Activated CD4-positive, CD25-positive, alpha-beta regulatory T cell treated with anti-CD3 and anti-CD28 coated beads, Interleukin-2, amount 50 U/mL, for 24 hours (primary cell): Measurements from ENCODE around the gene SPTLC1.
"Not testable (repeated sequence)": the region's sequence is repeated elsewhere in the genome, so short reads cannot be mapped to it uniquely, and the experiment has no call there.

ENCODE experiments used
- ATAC-seq, 2 donors: fragments of 150-1000 bp; cut with Tn5 transposase; one replicate each; pipeline ENCODE4 v1.10.0; 2021; ENCODE audit warnings: mild to moderate bottlenecking in 1 of 2, moderate library complexity in 1 of 2

Gene SPTLC1, protein sequence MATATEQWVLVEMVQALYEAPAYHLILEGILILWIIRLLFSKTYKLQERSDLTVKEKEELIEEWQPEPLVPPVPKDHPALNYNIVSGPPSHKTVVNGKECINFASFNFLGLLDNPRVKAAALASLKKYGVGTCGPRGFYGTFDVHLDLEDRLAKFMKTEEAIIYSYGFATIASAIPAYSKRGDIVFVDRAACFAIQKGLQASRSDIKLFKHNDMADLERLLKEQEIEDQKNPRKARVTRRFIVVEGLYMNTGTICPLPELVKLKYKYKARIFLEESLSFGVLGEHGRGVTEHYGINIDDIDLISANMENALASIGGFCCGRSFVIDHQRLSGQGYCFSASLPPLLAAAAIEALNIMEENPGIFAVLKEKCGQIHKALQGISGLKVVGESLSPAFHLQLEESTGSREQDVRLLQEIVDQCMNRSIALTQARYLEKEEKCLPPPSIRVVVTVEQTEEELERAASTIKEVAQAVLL

GRCh38 chr9:92115071-92115858, at the start of gene SPTLC1:
Gene SPTLC1, minus strand, starts transcription at chr9:92115413. Its CDS starts 43 bp downstream, at chr9:92115370.
- peak; percentile 99 for ATAC-seq

- no peak for ATAC-seq
Measured at GRCh38 chr9:92164975-92165374, 49.8 kb upstream of the SPTLC1 start.

DNA sequence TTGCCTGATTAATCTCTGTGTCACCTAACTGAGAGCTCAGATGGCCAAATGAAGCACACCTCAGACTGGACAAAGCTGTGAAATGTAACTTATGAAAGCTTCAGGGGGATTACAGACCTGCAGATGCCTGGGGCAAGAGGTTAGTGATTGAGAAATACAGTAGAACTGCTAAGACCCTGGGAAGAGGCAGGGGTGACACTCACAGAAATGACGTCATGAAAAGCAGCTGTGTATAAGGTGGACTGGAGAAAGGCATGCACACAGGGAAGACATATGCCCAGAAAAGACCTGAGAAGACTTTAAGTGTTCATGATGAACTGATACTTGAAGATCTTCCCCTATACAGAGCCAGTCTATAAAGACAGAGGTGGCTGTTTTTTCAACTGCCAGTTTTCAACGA, 49.3 kb upstream of the SPTLC1 start:
- no peak for ATAC-seq

DNA sequence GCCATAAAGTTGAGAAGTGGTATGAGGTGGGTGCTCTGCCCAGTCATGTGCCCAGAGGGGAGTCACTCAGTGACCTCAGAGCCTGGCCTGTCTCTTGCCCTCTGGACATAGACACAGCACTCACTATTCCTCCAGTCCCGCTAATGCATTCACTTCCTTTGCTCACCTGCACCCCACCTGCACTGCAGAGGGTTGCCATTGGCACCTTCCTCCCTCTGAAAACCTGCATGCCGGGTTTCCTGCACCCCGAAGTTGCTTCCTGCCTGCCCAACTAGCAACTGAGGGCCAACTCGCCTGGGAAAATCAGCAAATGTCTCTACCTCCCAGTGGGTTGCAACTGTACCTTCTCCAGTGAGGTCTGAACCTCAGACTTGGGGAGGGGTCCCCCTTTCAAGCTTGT, 48.1 kb upstream of the SPTLC1 start:
- ATAC-seq = no peak

- ATAC-seq = no peak
Measured at GRCh38 chr9:92160786-92161185, 45.6 kb upstream of the SPTLC1 start.

DNA sequence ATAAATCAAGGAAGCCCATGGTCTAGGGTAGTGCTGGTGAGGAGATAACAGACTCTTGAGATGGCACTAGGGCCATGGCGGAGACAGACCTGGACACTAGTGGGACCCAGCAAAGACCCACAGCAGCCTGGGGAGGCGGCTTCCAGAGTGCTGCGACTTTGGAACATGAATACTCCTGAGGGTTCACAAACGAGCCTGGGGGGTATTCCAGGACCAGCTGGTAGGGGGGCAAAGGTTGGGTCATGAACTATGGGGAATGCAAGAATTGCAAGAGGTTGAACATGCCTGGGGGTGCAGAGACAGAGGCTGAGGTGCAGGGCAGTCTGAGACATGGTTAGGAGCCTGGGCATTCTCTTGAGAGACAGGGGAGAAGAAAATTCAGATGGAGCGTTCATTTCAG, 43.8 kb upstream of the SPTLC1 start:
- ATAC-seq = no peak

DNA sequence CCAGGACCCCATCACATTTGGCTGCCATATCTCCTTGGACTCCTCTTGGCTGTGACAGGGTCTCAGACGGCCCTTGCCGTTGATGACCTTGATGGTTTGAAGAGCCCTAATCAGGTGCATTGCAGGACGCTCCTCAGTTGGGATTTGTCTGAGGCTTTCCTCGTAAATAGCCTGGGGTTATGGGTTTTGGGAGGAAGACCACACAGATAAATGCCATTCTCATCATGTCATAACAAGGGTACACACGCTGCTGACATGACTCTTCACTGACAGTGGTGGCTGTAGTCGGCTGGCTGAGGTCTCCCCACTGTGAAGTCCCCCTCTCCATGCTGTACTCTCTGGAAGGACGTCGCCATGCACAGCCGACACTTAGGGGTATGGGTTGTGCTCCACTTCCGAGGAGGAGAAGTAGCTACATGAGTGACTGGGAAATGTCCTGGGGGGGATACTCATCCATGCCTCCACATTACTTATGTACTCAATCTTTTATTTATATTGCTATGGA, 42.9 kb upstream of the SPTLC1 start:
- ATAC-seq = no peak

GRCh38 chr9:92155736-92156135, 40.5 kb upstream of the SPTLC1 start:
- ATAC-seq = not testable (repeated sequence)

DNA sequence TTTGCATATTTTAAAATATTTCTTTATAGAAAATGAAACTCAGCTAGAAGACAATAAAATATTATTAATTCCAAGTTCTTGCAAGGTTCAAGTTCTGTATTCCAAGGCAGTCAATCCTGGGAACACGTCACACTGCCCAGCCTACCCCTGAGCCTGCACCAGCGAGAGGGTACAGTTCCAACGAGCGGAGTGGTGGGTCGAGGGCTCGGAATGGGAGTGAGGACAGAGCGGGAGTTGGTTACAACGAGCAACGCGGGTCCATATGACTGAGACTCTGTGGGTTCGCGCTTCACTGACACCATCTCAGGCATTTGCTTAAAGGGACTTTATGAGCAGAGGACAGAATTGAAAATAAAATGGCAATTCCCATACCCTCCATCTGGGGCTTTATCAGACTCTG, 40.0 kb upstream of the SPTLC1 start:
- no peak for ATAC-seq

DNA sequence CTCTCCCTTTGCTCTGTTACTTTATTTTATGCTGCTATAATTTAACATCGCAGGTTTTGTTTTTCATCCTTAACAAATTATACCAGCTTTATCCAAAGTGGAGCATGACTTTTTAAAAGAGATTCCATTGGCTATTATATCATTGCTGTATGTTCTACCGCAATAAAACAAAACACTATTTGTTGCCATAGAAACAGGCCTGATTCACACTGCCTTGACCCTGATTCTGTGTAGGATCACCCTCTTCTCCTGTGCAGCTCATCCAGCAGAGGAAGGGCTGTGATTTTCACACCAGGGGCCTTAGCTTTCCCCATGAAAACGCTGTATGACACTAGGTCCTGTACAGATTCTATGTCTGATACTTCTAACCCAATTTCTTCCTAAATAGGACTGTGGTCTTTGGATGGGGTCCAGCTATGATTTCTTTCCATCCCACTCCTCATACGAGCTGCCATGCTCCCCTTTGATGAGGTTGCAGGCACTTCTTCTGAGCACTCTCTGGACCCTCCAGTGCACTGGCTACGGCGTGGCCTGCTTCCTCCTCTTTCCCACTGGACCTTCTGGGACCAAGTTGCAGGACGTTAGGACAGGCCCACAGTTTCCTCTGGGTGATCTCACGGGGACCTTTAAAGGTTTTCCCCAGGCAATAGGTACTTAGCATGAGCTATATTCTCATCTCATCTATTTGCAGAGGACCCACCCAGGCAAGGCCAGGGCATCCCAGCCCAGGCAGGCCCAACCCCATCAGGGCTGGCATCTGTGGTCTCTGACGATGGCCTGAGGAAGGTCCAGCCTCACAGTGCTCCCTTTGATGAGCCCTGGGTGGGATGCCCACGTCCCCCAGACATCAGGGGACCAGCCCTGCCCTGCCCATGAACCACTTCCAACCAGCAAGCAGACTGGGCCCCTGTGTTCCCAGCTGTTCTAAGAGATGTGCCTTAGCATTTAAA, 38.5 kb upstream of the SPTLC1 start:
- not testable (repeated sequence) for ATAC-seq

GRCh38 chr9:92151691-92152393, 36.6 kb upstream of the SPTLC1 start:
- ATAC-seq = no peak

DNA sequence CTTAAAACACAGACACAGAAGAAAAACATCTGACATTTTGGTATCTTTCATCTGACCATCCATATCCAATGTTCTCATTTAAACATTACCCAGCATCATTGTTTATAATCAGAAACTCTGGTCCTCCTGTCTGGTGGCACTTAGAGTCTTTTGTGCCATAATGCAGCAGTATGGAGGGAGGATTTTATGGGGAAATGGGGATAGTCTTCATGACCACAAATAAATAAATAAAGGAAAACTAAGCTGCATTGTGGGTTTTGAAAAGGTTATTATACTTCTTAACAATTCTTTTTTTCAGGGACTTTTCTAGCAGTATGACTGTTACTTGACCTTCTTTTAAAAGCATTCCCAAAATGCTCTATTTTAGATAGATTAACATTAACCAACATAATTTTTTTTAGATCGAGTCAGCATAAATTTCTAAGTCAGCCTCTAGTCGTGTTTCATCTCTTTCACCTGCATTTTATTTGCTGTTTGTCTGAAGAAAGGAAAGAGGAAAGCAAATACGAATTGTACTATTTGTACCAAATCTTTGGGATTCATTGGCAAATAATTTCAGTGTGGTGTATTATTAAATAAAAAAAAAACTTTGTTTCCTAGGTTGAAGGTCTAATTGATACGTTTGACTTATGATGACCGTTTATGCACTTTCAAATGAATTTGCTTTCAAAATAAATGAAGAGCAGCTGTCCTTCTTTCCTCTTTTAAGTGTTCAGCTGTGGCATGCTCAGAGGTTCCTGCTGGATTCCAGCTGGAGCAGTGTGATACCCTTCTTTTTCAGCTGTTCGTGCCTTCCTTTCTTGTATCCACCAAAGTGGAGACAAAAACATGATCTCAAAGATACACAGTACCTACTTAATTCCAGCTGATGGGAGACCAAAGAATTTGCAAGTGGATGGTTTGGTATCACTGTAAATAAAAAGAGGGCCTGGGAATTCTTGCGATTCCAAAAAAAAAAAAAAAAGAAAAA, 35.6 kb upstream of the SPTLC1 start:
- not testable (repeated sequence) for ATAC-seq

GRCh38 chr9:92147852-92148180, 32.6 kb upstream of the SPTLC1 start:
- no peak for ATAC-seq

DNA sequence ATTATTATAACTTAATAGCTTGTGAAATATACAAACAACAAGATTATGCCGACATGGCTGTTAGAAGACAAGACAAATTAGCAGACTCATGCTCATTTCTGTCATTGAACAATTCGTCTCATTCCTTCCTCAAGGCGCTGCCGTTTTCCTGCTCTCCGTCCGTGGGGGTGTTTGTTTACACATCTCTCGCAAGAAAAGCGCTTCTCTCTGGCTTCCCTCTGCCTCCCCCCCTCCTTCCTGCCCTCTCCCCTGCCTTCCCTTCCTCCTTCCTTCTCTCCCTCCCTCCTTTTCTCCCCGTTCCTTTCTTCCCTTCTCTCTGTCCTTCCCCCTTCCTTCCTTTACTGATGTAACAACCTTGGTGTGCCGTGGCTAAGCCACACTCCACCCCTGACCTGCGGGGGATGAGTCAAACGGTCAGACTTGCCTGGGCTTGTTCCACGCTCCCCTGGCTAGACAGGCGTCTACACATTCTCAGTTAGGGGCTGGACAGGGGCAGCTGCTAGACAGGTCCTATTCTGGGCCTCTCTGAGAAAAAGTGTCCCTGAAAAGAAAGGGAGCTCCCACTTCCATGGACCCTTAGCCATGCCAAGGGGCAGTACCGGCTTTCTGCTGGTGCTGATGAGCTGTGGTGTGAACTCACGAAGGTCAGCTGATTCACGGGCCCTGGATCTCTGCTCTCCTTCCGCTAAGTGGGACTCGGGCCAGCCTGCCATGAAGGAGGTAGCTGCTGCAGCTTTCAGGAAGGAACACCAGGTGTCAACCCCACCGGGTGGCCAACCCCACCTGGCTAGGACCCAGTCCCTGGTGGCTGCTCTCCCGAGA, 32.0 kb upstream of the SPTLC1 start:
- ATAC-seq = peak in 1 of 2 donors; percentile 17

- no peak for ATAC-seq
Measured at GRCh38 chr9:92146610-92147009, 31.4 kb upstream of the SPTLC1 start.

DNA sequence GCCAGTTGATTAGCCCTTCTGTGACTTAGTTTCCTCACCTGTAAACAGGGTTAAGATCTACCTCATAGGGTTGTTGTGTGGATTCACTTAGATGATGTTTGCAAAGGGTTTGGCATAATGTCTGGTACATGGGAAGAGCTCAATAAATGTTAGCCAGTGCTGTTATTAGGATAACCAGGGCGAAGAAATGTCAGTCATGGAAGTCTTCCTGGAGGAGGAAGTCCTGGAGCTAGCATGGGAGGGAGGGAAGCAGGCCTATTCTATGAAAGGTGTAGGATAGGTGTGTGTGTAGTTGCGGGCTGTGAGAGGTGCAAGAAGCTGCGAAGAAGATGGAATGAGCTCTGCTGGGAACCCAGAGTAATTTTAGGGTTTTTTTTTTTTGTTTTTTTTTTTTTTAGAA, 30.6 kb upstream of the SPTLC1 start:
- not testable (repeated sequence) for ATAC-seq

DNA sequence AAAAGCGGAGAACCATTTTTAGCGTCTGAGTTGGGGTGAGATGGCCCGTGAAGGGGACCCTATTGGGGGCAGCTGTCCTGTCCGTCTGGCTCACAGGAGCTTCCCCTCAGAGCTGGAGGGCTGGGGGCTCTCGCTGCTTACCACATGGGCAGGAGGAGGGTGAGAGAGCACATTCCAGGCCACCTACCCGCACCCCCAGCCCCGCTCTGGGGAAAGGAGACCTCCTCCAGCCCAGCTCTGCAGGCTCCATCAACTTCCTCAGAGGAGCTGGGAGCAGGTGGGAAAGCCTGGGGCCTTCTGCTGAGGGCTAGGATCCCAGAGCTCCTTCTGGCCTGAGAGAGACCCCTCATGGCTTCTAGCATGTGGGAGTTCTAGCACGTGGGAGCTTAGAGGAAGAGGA, 27.1 kb upstream of the SPTLC1 start:
- no peak for ATAC-seq

- ATAC-seq = peak in 1 of 2 donors; percentile 27
Measured at GRCh38 chr9:92141144-92142129, 26.2 kb upstream of the SPTLC1 start.
